HG02678 (cell line): ENCODE measurements around the gene SCAF1.

Experiments
- ATAC-seq: cut with Tn5 transposase; IDR thresholded peaks from one replicate; pipeline ENCODE4 v1.9.1; 2021; ENCODE audit warnings: mild to moderate bottlenecking, moderate library complexity; ENCODE audit not compliant: unreplicated experiment

The SCAF1 gene

GRCh38 chr19:49641688-49642491 is at the start of gene SCAF1:
TSS of gene SCAF1 (plus strand) at chr19:49642209. CDS start at chr19:49645027, 2,818 bp downstream.
- ATAC-seq = peak; percentile 60

DNA sequence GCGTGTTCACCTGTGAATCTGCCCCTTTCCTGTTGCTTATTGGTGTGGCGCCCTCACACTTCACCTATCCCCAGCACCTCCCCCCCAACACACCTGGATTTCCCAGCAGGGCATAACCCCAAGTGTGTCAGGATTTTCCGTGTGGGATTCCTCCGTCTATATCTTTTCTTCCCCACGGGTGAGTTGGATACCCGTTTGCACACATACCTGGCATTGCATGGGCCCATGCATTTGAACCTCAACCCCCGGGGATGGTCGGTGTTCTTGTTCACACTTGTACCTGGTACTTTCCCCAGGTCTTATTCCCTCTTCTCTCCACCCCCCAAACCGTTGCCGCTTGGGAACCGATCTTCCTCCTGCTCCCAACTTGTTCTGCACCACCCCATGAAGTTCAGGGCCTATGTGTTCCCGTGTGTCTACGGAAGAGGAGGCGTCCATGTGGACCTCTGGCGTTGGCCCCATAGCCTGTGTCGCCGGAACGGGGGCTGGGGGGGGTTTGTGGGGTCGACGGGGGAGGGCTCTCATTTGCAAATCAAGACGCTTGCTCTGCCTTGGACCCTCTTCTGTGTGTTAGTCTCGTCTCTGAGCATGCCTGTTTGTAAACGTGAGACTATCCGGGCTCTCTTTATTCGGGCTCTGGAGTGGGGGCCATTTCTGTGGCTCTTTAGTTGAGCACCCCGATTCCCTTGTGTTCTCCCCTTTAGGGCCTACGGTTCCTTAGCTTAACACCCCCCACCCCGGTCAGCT is 49.4 kb upstream of the SCAF1 start:
- no peak for ATAC-seq

DNA sequence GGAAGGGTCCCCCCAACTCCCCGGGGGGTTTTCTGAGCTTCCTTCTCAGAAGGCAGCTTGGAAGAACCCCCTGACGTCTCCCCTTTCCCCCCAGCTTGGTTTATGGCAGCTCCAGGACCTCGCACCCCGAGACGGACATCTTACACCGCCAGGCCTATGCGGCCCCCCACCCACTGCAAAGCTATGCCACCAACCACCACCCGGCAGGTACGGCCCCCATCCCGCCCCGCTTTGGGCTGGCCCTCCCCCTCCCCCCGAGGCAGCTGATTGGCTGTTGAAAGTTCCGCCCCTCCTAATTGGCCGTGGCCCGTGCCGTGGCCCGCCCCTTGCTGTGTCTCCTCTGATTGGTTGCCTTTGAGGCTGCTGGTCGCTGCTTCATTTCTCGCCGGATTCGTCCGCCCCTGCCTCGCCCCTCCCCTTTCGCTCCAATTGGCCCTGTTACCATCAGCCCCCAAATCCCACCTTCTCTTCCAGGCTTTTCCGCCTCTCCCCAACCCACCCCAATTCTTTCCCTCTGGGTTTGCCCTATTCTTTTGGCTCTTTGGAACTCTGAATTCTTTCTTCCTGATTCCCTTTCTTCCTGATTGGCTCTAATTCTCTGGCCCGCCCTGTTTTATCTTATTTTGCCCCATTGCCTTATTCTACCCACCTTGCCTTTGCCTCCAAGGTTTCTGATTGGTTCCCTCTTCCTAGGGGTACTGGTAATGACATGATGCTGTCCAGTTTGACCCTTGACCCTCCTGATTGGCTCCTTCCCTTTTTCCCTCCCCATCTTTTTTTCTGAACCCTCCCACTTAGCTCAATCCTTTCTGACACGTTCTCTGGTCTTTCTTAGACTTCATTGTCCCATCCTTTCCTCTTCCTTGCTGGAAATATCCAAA is 48.5 kb upstream of the SCAF1 start:
- peak; percentile 44 for ATAC-seq

GRCh38 chr19:49594157-49594992 is 47.6 kb upstream of the SCAF1 start:
- no peak for ATAC-seq

DNA sequence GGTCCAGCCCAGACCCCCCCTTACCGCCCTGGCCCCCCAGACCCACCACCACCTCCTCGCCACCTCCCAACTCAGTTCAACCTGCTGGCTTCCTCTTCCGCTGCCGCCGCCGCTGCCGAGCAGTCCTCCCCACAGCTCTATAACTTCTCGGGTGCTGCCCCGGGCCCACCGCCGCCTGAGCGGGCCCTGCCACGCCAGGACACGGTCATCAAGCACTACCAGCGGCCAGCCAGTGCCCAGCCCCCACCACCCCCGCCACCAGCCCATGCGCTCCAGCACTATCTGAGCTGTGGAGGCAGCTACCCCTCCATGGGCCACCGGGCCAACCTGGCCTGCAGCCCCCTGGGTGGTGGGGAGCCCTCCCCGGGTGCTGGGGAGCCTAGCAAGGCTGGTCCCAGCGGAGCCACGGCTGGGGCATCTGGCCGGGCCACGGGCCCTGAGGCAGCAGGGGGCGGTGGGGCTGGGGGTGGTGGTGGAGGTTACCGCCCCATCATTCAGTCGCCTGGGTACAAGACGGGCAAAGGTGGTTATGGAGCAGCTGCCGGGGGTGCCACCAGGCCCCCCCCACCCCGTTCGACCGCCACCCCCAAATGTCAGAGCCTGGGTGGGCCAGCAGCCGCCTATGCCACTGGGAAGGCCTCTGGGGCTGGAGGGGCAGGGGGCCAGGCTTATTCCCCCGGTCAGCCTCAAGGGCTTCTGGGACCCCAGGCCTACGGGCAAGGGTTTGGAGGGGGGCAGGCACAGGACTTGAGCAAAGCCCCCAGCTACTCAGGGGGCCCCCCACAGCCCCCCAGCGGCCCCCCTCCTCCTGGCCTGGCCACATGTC is 46.8 kb upstream of the SCAF1 start:
- no peak for ATAC-seq

DNA sequence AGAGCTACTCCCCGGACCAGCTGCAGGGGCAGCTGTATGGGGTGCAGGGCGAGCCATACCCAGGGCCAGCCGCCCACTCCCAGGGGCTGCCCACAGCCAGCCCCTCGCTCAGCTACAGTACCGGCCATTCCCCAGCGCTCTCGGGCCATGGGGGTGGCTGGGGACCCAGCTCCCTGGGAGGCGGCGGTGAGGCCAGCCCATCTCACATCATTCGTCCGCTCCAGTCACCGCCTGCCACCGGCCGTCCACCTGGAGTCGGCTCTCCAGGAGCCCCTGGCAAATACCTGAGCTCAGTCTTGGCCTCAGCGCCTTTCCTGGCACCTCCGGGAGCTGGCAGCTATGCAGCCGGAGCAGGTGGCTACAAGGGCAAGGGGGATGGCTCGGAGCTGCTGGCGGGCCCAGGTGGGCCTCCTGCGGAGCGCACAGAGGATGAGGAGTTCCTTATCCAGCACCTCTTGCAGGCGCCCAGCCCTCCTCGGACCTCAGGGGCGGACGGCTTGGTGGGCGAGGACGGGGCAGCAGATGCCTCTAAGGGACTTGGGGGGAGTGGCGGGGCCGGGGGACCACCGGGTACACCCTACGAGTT is 46.1 kb upstream of the SCAF1 start:
- no peak for ATAC-seq

- no peak for ATAC-seq
Measured at GRCh38 chr19:49596407-49596806, 45.6 kb upstream of the SCAF1 start.

DNA sequence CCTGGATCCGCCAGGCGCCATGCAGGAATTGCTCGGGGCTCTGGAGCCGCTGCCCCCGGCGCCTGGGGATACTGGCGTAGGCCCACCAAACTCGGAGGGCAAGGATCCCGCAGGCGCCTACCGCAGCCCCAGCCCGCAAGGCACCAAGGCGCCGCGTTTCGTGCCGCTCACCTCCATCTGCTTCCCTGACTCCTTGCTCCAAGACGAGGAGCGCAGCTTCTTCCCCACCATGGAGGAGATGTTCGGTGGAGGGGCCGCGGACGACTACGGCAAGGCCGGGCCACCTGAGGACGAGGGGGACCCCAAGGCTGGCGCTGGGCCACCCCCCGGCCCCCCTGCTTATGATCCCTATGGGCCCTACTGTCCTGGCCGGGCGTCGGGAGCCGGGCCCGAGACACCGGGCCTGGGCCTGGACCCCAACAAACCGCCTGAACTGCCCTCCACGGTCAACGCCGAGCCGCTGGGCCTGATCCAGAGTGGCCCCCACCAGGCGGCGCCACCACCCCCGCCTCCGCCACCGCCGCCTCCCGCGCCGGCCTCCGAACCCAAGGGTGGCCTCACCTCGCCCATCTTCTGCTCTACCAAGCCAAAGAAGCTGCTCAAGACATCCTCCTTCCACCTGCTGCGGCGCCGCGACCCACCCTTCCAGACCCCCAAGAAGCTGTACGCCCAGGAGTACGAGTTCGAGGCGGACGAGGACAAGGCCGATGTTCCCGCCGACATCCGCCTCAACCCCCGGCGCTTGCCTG is 44.9 kb upstream of the SCAF1 start:
- ATAC-seq = no peak

DNA sequence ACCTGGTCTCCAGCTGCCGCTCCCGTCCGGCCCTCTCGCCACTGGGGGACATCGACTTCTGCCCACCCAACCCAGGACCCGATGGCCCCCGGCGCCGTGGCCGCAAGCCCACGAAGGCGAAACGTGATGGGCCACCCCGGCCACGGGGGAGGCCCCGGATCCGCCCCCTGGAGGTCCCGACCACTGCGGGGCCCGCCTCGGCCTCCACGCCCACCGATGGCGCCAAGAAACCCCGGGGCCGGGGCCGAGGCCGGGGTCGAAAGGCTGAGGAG is 44.4 kb upstream of the SCAF1 start:
- no peak for ATAC-seq

GRCh38 chr19:49599378-49600295 is 42.4 kb upstream of the SCAF1 start:
- ATAC-seq = no peak

- ATAC-seq = no peak
Measured at GRCh38 chr19:49601482-49602038, 40.4 kb upstream of the SCAF1 start.

DNA sequence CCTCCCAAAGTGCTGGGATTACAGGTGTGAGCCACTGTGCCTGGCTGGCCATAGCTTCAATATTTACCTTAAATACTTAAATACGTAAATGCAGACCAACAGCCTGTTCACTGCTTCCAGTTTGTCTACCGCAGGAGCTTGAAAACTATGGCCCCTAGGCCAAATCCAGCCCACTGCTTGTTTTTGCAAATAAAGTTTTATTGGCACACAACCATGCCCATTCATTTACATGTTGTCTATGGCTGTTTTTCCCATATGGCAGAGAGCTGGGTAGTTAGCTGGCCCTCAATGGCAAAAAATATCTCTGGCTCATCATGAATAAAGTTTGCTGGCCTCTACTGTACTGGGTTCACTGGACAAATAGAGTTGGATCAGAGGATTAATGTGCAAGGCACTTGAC is 39.2 kb upstream of the SCAF1 start:
- no peak for ATAC-seq

DNA sequence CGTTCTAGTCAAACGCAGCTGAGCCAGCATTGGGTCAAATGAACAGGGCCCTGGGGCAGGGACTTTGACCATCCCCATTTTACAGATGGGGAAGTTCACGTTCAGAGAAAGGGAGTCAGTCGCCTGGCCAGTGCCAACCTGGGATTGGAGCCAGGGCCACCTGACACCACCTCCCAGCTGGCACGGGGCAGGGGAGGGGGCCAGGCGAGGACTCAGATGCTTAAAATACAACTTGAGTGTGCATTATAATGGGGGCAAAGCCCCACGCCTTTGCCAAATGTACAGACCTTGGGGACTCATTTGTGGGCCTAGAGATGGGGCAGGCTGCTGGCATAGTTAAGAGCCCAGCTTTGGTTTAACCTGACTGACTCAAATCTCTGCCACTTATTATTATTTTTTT is 36.4 kb upstream of the SCAF1 start:
- ATAC-seq = no peak

GRCh38 chr19:49609499-49610092 is 32.4 kb upstream of the SCAF1 start:
- no peak for ATAC-seq

DNA sequence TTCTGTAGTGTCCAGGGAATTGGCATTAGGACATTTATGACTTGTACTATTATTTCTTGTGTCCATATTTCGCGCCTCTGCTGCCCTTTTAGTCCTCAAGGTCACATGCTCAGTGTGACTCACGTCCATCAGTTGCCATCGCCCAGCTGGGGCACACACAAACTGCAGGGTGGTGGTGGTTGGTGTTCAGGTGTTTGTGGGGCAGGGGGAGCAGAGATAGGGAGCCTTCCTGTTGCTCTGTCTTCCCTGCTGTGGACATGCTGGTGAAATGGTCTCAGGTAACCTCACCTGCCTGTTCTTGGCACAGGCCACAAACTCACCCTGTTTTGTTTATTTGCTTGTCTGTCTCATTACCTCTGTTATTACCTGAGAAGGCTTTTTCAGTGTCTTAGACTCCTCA is 28.6 kb upstream of the SCAF1 start:
- no peak for ATAC-seq

DNA sequence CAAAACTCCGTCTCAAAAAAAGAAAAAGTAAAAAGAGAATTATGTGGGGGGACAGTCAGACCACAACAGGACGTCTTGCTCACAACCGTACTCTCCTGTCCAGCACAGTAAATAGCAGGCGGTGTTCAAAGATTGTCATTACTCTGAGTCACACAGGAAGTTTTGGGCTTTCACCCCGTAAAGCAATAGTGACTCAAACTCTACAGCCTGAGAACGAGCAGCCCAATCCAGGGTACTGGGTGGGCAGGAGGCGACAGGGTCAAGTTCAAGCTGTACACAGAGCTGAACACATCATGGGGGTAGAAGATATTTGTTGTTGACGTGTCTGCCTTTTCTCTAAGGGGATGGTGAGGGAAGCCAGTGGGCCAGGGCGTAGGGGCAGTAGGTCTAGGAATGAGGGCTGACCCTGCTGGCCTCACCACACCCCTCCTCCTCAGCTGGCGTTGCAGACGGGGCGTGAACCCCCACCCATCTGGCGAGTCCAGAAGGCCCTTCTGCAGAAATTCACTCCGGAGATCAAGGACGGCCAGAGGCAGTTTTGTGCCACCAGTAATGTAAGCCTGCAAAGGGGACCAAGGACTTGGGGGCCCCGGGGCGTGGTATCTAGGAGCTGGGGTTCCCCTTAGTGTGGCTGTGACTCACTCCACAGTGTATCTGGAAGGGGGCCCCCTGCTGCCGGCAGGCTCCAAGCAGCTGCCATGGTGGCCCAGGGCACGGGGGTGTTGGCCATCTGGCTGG is 27.7 kb upstream of the SCAF1 start:
- no peak for ATAC-seq
